GM10248 (cell line): Measurements from ENCODE around the gene FATE1.
A peak's percentile ranks its signal among the peaks of the same experiment; 100 is the strongest.

Experiments
- CTCF ChIA-PET: fragments of 300-600 bp; sonication (Branson Sonifier 250); formaldehyde crosslinking; extraction: SDS; loops from one replicate; lab custom pipeline; 2021; ENCODE audit warnings: antibody characterized with exemption; lab: Yijun Ruan, JAX
- POLR2A ChIA-PET: fragments of 350-650 bp; sonication (Branson Sonifier 250); formaldehyde crosslinking; extraction: SDS; loops from one replicate; lab custom pipeline; 2020; ENCODE audit warnings: antibody characterized with exemption; lab: Yijun Ruan, JAX
- DNase-seq: peaks from one replicate; pipeline ENCODE4 v3.0.0; 2012; ENCODE audit errors: extremely low spot score
- CTCF ChIP-seq: IDR thresholded peaks from 2 replicates; pipeline ENCODE4 v1.5.1; 2012; ENCODE audit warnings: mild to moderate bottlenecking, low read depth; ENCODE audit errors: extremely low read depth, missing control alignments, control extremely low read depth

The FATE1 gene

GRCh38 chrX:151715752-151716151 lies at the start of gene FATE1:
FATE1 (plus strand) TSS chrX:151716035; CDS start chrX:151716120, 85 bp downstream.
- POLR2A ChIA-PET = no interaction called here
- no peak for DNase-seq

GRCh38 chrX:151675121-151675746 lies 40.6 kb upstream of the FATE1 start:
- ChIA-PET CTCF (interaction anchor here (3.7 kb wide), 1 partner anchor 524 kb away, joined by 13 read pairs; no protein-coding TSS in a partner anchor), POLR2A (no interaction called here)
- TF ChIP-seq CTCF = no peak
- DNase-seq = no peak

More at GRCh38 chrX:151715752-151716151, at the start of gene FATE1:
- CTCF ChIA-PET = no interaction called here
- TF ChIP-seq CTCF = no peak

- no peak for DNase-seq
- TF ChIP-seq CTCF = no peak
- ChIA-PET POLR2A (no interaction called here), CTCF (interaction anchor here (3.7 kb wide), 1 partner anchor 525 kb away, joined by 13 read pairs; no protein-coding TSS in a partner anchor)
Measured at GRCh38 chrX:151676196-151676595, 39.6 kb upstream of the FATE1 start.

- no peak for TF ChIP-seq CTCF
- ChIA-PET CTCF (interaction anchor here (2.4 kb wide), 1 partner anchor 529 kb away, joined by 14 read pairs; no protein-coding TSS in a partner anchor), POLR2A (no interaction called here)
- no peak for DNase-seq
Measured at GRCh38 chrX:151679798-151680402, 35.9 kb upstream of the FATE1 start.

GRCh38 chrX:151680805-151681204 lies 35.0 kb upstream of the FATE1 start:
- peak; percentile 48 for TF ChIP-seq CTCF
- CTCF ChIA-PET = interaction anchor here (0.6 to 2.4 kb wide), 6 partner anchors 16 to 909 kb away, joined by 3 to 14 read pairs (median 3); no protein-coding TSS in a partner anchor
- POLR2A ChIA-PET = no interaction called here
- peak; percentile 46 for DNase-seq

- TF ChIP-seq CTCF = no peak
- ChIA-PET CTCF (no interaction called here), POLR2A (no interaction called here)
- DNase-seq = no peak
Measured at GRCh38 chrX:151687635-151688034, 28.2 kb upstream of the FATE1 start.
